ENCODE results near the gene NBAS.

DNA sequence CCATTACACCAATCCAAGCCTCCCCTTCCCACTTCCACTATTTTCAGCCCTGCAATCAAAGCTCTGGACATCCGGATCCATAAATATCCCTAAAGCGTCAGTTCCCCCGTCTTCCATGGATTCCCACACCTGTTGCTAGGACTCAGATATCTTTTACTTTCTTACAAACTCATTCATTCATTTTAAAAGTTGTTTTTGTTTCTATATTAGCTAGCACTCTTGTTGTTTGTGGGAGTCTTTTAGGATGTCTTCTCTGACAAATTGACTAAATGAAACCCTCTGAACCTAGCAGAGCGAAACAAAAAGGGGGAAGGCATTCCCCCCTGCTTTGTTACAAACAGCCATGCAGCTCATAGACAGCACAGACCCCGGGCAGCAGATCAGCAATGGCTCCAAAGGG, 9.0 kb upstream of the NBAS start:
- no peak for TF ChIP-seq CTCF (conservative IDR thresholded peaks at IDR 0.05)
- no peak for TF ChIP-seq EZH2 (IDR thresholded peaks at IDR 0.05; ENCODE audit: low read depth)
